HG02759 (cell line): Measurements from ENCODE around the gene REM2.

ENCODE experiments used
- ATAC-seq: cut with Tn5 transposase; IDR thresholded peaks from one replicate; pipeline ENCODE4 v1.9.1; 2021; ENCODE audit warnings: mild to moderate bottlenecking, moderate library complexity; ENCODE audit not compliant: unreplicated experiment

The REM2 gene

DNA sequence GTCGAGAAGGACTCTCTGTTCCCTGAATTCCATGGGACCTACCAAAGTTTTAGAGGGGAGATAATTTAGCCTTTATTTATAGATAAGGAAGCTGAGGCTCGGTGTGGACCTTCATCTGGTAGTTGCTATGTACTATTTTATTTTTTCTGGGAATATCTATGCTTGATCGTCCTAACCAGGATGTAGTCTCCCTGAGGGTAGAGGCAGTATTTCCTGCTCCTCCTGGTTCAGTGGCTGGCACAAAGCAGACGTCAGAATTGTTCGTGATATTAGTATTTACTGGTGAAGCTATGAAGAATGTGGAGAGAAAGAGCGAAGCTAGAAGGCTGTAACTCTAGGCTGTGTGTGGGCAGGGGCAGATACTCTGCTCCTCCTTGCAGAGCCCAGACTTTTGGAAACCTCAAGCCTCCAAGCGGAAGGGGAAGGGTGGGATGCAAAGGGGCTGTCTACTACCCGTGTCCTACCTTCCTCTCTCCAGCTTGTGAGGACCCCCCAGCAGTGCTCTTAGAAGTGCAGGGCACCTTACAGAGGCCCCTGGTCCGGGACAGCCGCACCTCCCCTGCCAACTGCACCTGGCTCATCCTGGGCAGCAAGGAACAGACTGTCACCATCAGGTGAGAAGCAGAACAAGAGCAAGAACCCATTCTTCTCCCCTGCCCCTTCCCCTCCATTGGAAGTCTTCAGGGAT is 10.0 kb upstream of the REM2 start:
- ATAC-seq = no peak

DNA sequence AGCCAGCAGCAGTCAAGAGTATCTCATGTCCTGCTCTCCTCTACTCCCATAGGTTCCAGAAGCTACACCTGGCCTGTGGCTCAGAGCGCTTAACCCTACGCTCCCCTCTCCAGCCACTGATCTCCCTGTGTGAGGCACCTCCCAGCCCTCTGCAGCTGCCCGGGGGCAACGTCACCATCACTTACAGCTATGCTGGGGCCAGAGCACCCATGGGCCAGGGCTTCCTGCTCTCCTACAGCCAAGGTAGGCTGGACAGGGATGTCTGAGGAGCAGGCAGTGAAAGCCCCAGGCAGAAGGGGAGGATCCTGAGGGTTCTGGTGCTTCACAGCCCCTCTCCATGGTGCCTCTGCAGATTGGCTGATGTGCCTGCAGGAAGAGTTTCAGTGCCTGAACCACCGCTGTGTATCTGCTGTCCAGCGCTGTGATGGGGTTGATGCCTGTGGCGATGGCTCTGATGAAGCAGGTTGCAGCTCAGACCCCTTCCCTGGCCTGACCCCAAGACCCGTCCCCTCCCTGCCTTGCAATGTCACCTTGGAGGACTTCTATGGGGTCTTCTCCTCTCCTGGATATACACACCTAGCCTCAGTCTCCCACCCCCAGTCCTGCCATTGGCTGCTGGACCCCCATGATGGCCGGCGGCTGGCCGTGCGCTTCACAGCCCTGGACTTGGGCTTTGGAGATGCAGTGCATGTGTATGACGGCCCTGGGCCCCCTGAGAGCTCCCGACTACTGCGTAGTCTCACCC is 7.8 kb upstream of the REM2 start:
- ATAC-seq = no peak

DNA sequence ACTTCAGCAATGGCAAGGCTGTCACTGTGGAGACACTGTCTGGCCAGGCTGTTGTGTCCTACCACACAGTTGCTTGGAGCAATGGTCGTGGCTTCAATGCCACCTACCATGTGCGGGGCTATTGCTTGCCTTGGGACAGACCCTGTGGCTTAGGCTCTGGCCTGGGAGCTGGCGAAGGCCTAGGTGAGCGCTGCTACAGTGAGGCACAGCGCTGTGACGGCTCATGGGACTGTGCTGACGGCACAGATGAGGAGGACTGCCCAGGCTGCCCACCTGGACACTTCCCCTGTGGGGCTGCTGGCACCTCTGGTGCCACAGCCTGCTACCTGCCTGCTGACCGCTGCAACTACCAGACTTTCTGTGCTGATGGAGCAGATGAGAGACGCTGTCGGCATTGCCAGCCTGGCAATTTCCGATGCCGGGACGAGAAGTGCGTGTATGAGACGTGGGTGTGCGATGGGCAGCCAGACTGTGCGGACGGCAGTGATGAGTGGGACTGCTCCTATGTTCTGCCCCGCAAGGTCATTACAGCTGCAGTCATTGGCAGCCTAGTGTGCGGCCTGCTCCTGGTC is 7.2 kb upstream of the REM2 start:
- ATAC-seq = no peak

DNA sequence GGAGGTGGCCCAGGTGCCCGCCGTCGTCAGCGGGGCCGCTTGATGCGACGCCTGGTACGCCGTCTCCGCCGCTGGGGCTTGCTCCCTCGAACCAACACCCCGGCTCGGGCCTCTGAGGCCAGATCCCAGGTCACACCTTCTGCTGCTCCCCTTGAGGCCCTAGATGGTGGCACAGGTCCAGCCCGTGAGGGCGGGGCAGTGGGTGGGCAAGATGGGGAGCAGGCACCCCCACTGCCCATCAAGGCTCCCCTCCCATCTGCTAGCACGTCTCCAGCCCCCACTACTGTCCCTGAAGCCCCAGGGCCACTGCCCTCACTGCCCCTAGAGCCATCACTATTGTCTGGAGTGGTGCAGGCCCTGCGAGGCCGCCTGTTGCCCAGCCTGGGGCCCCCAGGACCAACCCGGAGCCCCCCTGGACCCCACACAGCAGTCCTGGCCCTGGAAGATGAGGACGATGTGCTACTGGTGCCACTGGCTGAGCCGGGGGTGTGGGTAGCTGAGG is 6.0 kb upstream of the REM2 start:
- ATAC-seq = no peak

DNA sequence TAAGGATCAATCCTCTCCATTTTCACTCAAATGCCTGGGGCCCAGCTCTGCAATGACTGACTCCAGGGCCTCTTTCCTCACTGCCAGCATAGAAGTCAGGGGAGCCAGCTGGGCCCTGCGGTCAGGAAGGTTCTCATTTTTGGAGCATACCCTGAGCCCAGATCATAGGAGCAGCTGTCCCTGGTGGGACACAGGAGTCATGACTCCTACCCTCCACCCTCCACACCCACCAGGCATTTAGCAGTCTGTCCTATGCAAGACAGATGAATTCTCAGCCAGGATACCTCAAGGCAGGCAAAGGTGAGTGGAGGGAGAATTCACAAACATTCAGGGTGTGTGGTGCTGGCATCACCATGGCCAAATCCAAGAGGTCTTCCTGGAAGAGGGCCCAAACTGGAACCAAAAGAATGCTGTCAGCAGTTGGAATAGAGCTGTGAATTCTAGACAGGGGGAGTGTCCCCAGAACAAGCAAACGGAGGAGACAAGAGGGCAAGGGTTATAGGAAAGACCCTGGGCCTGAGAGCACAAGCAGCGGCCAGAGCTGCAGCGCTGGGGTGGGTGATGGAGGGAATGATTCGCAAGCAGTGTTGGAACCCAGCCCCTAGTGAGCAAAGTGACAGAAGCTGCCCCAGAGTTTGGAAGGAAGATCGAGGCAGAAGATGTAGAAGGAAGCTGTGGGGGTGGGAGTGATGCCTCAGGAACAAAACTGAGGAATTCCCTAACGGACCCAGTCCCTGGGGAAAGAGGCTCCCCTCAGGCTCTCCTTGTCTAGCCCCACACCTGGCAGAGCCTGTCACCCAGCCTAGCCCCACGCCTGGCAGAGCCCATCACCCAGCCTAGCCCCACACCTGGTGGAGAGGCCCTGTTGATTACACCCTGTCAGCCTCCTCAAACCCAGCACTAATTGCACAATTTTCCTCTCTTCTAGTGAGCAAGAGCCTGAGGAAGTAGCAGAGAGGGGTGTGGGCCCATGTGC is 4.5 kb upstream of the REM2 start:
- ATAC-seq = no peak

DNA sequence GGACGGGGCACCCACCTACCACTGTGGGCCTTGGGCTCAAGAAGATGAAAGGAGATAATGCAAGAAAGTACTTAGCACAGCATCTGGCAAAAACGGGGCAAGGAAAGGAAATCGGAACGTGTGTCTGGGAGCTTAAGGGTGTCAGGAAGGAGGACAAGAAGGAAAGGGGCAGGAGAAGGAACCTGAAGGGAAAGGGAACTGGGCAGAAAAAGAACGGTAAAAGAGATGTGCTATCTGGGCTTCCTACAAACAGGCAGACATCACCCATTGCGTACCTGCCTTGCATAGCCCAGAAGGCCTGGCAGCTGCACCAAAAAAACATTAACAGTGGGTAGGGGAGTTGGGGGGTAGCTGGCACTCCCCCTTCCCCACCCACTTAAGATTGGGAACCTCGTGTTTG is 958 bp upstream of the REM2 start:
- no peak for ATAC-seq

DNA sequence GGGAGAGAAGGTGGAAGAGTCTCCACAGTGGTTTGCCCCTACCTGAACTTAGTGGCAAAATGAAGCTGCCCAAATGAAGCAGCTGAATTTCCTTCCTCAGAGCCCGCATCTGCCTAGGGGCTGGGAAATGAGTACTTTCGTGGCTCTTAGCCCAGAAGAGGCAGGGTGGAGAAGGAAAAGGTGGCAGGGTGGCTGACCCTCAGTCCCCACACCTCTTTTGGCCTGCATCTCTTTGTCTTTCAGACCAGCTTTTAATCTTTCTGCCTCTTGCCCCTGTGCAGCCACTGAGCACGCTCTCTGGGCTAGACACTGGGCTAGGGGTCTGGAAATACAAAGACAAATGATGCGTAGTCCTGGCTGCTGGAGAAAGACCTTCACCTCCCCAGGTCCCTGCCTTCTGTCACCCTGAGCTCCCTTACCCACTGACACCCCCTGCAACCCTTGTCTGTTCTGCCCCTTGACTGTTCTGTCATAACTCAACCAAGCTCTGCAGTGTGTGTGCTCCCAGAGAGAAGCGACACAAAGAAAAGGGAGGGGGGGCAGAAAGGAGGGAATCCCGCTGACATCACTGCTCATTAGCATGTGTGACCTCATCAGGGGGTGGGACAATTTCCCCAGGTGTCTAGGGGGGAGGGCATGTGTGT is 371 bp upstream of the REM2 start:
- no peak for ATAC-seq

DNA sequence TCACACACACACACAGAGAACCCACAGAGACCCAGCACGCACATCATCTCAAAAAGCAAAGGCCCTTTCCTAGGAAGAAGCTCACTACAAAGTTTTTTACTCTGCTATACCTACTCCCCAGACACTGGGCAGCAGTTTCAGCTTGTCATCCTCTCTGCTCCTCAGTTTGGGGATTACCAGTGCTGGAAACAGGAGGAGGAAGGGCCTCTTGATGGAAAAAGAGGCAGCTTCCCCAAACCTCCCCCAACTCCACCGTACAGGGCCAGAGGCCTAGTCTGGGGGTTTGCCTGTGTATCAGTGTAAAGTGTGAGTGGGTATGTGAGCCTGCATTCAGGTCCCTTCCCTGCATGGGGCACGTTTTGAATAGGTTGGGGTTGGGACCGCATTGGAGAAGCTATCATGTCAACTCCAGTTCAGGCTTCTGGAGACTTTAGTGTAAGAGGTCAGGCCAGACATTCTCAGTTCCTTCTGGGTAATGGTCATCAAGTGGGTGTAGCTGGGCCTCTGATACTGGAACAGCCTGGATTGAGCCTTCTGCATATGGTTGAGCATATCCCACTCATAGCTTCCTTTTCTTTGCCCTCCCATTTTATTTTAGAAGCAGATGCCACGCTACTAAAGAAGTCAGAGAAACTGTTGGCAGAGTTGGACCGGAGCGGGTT is 1.2 kb downstream of the REM2 start:
- ATAC-seq = no peak

DNA sequence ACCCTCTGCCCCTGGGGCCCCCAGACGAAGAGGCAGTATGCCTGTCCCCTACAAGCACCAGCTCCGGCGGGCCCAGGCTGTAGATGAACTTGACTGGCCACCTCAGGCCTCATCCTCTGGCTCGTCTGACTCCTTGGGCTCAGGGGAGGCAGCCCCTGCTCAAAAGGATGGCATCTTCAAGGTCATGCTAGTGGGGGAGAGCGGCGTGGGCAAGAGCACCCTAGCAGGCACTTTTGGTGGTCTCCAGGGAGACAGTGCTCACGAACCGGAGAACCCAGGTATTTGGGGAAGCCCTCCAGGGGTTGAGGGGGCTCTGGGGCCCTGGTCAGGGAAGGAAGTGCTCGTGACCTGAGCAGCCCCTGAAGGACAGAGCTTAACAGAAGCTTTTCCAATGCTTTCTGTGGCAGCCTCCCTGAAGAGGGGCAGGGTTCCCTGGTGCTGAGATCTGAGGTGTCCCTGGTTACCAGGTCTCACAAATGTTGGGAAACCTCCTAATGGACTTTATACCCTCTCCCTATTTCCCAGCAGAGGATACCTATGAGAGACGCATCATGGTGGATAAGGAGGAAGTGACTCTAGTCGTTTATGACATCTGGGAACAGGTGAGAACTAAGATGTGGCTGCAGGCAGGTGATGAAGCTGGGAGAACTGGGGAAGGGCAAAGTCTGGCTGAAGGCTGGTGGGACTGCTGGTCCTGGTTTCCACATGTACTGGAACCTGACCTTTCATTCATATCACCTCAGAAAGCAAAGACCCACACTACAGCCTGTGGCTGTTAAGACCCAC is 1.9 kb downstream of the REM2 start:
- ATAC-seq = no peak

DNA sequence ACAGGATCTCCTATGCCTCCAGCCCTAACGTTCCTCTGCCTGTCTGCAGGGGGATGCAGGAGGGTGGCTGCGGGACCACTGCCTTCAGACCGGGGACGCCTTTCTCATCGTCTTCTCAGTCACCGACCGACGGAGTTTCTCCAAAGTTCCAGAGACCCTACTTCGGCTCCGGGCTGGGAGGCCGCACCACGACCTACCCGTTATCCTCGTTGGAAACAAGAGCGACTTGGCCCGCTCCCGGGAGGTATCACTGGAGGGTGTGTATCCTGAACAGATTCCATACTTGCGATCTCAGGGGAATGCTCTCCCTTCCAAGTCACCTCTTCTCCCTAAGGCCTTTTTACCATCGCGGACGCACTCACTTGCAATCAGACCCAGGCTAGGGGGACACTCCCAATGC is 3.0 kb downstream of the REM2 start:
- ATAC-seq = no peak

DNA sequence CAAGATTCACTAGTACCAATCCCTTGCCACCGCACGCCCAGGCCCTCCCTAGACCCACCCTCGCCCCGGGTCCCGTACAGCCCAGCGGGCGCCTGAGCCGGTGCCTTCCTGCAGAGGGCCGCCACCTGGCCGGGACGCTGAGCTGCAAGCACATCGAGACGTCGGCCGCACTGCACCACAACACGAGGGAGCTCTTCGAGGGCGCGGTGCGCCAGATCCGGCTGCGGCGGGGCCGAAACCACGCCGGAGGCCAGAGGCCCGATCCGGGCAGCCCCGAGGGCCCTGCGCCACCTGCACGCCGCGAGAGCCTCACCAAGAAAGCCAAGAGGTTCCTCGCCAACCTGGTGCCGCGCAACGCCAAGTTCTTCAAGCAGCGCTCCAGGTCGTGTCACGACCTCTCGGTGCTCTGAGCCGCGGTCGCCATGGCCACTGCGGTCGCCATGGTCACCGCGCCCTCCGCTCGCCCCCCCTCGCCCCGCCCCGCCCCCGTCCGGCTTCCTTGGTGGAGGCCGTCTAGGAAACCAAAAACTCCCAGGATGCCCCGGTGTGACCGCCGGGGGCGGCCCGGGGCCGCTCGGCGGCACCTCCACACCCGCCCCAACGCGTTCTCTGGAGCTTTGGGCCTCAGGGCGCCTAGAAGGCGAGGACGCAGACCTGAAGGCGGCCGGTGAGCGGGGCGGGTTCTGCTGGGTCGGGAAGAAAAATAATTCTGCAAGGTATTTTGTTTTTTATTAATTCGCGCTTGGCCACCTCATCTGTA is 3.7 kb downstream of the REM2 start:
- peak; percentile 69 for ATAC-seq

DNA sequence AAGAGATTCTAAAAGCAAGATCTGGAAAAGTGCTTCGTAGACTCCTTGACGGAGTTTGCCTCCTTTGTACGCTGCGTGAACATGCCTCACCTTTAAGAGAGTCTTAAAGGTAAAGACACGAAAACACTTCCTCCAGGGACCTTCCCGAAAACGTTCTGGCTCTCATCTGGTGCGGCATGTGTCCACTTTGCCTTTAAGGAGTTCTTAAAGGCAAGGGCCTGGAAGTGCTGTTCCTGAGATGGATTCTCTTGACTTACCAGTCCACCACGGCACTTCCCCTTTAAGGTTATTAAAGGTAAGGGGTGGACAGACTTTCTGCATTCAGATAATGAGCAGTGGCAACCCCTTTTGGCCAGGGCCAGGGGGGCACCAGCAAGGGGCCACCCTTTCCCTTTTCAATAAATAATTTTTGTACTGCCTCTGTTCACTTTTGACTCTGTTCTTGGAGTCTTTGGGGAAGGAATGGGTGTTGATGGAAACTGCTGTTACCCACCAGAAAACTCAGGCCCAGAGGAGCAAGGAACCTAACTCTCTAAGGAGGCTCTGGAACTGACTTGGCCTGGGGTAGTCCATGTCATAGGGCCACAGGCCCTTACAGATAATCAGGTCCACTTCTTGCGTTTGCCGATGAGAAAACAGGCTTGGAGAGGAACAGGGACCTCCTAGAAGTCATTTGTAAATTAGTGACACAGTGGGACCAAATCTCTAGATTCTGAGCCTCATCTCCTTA is 4.4 kb downstream of the REM2 start:
- ATAC-seq = peak; percentile 32

DNA sequence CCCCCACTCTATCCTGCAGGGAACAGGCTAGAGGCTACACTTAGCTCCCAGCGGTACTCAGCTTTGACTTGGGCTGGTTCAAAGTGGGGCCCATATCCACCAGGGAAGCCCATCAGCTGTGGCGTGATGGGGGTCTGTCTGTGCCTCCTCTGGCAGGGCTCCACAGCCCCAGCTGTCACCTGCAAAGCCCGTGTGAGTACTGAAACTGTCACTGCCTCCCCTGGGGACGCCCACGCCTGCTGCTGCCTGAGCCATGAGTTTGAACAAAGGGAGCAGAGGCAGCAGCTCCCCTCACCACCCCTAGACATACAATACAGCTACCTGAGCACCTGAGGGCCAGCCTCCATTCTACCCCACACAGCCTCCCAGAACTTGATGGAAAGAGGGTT is 5.0 kb downstream of the REM2 start:
- ATAC-seq = peak; percentile 52

DNA sequence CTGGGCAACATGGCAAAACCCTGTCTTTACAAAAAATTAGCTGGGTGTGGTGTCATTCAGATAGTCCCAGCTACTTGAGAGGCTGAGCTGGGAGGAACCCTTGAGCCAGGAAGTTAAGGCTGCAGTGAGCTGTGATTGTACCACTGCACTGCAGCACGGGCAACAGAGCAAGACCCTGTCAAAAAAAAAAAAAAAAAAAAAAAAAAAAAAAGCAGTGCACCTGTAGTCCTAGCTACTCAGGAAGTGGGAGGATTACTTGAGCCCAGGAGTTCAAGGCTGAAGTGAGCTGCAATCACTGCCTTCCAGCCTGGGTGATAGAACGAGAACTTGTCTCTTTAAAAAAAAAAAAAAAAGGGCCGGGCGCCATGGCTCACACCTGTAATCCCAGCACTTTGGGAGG is 5.6 kb downstream of the REM2 start:
- ATAC-seq = no peak

DNA sequence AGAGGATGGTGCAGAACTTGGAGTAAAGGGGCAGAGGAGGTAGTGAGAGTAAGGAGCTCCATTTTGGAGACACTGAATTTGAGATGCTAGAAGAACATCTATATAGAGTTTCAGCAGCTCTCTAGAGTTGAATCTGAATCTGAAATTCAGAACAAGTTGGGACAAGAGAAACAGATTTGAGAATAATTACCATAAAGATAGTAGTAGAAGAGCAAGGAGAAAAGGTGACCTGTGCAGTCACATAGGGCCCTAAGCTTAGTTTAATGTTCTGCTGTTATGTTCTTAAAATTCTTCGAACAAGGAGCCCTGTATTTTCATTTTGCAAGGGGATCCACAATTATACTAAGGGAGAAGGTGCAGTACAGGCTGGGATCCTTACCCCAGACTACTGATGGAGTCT is 7.4 kb downstream of the REM2 start:
- no peak for ATAC-seq

DNA sequence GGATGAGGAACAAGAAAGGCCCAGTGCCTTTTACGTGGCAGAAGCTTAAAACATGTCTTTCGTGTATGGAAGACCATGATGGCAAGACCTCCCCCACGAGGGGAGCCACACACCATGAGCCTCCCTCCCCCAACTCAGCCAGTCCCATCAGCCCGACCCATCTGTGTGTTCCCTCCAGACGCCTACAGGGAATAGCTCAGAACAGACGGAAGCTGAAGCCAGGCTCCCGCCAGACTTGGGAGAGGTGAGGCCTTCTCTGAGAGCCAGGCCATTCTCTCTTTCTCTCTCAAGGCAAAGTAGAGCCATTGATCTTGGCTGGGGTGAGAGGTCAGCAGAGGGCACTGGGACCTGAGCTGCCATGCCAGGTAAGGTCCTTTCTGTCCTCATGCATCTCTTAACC is 9.5 kb downstream of the REM2 start:
- ATAC-seq = no peak

DNA sequence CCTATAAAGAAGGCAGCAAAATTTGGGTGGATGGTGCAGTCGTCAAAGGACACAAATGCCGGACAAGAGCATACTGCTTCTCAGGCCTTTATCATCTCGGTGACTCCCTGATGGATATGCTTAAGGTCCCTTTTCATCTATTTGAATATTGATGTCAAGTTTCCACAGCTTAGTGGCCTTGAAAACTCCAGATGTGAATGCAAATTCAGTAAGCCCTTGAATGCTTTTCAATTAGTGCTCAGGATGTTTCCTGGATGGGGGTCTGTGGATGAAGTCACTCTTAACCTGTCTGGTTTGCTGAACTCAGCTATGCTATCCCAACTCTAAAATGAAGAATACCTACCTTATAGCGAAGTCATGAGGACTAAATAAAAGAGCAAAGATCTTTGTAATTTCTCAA is 10.7 kb downstream of the REM2 start:
- ATAC-seq = no peak

DNA sequence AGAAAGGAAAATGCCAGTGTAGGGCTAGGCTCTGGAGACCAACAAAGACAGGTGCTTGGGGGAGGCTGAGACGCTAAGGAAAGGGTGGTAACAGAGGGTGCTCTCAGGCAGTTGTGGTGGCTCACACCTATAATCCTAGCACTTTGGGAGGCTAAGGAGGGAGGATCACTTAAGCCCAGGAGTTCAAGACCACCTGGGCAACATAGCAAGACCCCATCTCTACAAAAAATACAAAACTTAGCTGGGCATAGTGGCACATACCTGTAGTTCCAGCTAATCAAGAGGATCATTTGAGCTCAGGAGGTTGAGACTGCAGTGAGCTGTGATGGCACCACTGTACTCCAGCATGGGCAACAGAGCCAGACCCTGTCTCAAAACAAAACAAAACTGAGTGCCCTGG is 12.4 kb downstream of the REM2 start:
- ATAC-seq = no peak
